GM20431 (cell line): ENCODE results near the gene AGK.
"Not testable (repeated sequence)": the region's sequence is repeated elsewhere in the genome, so short reads cannot be mapped to it uniquely, and the experiment has no call there.

Experiments
- in situ Hi-C: fragments of 300-500 bp; cut with MseI, MboI; formaldehyde crosslinking; loops from one replicate; pipeline ENCODE4 v1.15.0; 2020; ENCODE audit warnings: low sequenced_read_pairs; ENCODE audit not compliant: unreplicated experiment

The AGK gene

GRCh38 chr7:141640239-141640840 is 89.1 kb downstream of the AGK start:
- in situ Hi-C loops = no loop called here

DNA sequence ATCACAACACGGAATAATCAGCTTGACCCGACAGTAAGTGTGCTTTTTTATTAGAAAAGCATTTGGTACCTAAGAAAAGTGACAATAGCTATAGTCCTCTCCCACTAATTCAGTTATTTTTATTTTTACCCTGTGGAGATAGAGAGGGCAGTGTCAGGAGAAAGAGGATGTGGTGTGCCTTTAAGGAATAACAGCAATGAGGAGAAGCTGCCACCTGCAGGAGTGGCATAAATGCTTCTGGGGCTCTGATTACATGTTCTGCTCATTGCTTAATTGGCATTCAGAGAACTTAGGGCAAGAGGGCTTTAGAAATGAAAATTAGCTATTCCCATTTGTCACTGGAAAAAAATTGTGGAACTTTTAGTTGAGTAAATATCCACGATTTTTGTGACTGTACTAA is 90.7 kb downstream of the AGK start:
- in situ Hi-C loops = no loop called here

DNA sequence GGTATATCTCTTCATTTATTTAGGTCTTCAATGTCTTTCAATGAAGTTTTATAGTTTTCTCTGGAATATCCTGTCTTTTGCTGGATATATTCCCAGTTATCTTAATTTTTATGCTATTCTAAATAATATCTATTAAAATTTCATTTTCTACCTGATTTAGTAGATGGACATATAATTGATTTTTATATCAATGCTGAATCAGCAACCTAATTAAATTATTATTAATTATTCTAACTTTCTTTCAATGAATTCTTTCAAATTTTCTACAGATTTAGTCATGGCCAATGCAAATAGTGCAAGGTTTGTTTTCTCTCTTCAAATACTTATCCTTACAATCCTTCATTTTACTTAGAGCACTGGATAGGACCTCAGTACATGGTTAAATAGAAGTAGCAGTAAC is 94.0 kb downstream of the AGK start:
- in situ Hi-C loops = no loop called here

GRCh38 chr7:141646826-141647480 is 95.7 kb downstream of the AGK start:
- in situ Hi-C loops = no loop called here

- in situ Hi-C loops = not testable (repeated sequence)
Observed at GRCh38 chr7:141647701-141648100, 96.5 kb downstream of the AGK start.

DNA sequence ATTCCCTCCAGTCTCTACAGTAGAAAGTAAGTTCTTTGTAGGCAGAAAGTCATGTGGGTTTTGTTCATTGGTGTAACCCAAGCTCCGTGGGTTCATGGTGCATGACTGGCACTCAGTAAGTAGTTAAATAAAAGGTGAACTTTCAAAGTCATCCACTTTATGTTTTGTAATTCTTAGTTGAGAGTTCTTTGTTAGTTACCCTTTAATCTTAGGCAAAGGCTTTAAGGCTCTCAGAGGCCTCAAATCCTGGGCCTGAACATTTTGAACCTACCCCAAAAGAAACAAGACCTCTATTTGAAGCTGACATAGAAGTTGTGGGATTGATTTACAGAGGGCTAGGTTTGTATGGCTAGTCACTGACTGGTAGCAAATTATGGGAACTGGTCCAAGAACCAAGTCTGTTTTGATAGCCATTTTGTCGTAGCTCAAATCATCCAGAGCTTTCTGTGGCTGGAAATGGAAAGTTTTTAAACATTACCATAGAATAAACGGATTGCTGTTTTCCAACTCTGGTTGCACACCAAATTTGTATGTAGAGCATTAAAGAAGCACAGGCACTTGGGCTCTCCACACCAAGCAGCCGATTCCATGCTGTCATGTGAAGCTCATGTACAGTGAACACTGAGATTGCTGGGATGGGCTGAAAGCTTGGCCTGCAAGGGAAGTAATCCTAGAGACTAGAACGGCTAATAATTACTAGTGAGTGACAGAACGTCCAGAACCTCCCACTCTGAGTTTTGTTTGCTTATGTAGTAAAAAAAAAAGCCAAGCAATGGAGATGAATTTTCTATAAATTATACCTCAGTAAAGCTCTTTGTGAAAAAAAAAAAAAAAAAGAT is 97.3 kb downstream of the AGK start:
- in situ Hi-C loops = no loop called here

GRCh38 chr7:141649137-141649864 is 98.1 kb downstream of the AGK start:
- in situ Hi-C loops = no loop called here

GRCh38 chr7:141649865-141650634 is 98.8 kb downstream of the AGK start:
- in situ Hi-C loops = no loop called here

DNA sequence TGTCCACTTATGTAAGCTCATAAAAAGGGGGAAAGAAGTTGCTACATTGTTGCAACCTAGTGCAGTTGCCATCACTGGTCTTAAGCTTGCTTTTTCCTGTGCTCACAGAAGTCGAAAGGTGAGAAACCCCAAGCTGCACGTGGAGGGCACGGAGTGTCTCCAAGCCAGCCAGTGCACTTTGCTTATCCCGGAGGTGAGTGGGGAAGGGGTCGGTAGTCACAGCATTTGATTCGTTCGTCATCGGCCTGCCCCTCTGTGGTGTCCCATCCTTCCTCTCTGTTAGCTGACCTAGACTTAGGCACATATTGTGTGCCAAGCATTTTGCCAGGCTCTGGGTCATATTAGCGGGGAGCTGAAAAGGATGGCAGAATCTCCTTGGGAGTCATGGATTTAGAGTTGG is 100.2 kb downstream of the AGK start:
- in situ Hi-C loops = no loop called here

DNA sequence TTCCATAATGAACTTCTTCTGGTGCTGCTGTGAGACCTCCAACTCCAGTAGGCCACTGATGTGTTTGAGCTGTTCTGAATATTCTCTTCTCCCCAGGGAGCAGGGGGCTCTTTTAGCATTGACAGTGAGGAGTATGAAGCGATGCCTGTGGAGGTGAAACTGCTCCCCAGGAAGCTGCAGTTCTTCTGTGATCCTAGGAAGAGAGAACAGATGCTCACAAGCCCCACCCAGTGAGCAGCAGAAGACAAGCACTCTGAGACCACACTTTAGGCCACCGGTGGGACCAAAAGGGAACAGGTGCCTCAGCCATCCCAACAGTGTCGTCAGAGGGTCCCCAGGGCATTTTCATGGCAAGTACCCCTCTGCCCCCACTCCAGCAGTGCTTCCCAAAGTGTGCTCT is 101.5 kb downstream of the AGK start:
- in situ Hi-C loops = no loop called here

- in situ Hi-C loops = no loop called here
Observed at GRCh38 chr7:141654551-141654950, 103.3 kb downstream of the AGK start.

- in situ Hi-C loops = no loop called here
Observed at GRCh38 chr7:141659501-141659900, 108.3 kb downstream of the AGK start.

GRCh38 chr7:141660259-141660658 is 109.0 kb downstream of the AGK start:
- in situ Hi-C loops = no loop called here

- in situ Hi-C loops = no loop called here
Observed at GRCh38 chr7:141663081-141663849, 112.1 kb downstream of the AGK start.

DNA sequence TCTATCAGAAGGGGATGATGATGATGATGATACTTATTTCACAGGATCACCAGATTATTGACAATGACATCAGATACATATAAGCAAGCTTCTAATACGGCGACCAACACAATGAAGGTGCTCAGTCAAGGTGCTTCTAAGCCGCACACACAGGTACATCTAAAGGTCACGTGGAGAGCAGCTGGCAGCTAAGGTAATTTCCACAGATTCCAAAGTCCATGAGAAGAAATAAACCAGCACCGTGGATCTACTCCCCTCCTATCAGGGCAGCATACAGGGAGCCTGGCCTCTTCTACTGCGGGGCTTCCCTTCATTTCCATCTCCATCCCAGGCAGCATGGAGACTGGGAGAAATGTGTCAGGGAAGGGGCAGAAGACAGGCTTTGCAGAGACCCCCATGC is 113.2 kb downstream of the AGK start:
- in situ Hi-C loops = no loop called here

- in situ Hi-C loops = no loop called here
Observed at GRCh38 chr7:141665208-141666035, 114.2 kb downstream of the AGK start.

GRCh38 chr7:141666071-141666470 is 114.9 kb downstream of the AGK start:
- in situ Hi-C loops = no loop called here

- in situ Hi-C loops = no loop called here
Observed at GRCh38 chr7:141668853-141669252, 117.6 kb downstream of the AGK start.
